Measurements from ENCODE around the gene ACACA. TPM values are rescaled to one million over a fixed set of nuclear protein-coding genes. Genes with fewer than 3 reads are reported as not detected.

Gene ACACA
- total RNA-seq, 1 donor from 2014 or later = 44.8 TPM

GRCh38 chr17:37299257-37299980 is 107.2 kb downstream of the ACACA start:
- peak; percentile 20 for DNase-seq (ENCODE audit: low read depth)
- no peaks in the 10 kb centered on the region for H3K27me3 ChIP-seq (ENCODE audit: control insufficient read depth, insufficient read depth, low read length)
- H3K36me3 ChIP-seq (ENCODE audit: control insufficient read depth, insufficient read depth, low read length) = peaks cover 1% of the 10 kb centered on the region
- no peak for FAIRE-seq
- H3K4me3 ChIP-seq (ENCODE audit: low read depth, low read length) = no peak overlapping the region
- no peak for TF ChIP-seq CTCF (IDR thresholded peaks at IDR 0.05; ENCODE audit: insufficient read depth, low read length, severe bottlenecking)

GRCh38 chr17:37295888-37296287 is 110.7 kb downstream of the ACACA start:
- no peak overlapping the region for H3K4me3 ChIP-seq (ENCODE audit: low read depth, low read length)
- H3K27me3 ChIP-seq (ENCODE audit: control insufficient read depth, insufficient read depth, low read length) = no peaks in the 10 kb centered on the region
- H3K36me3 ChIP-seq (ENCODE audit: control insufficient read depth, insufficient read depth, low read length) = peaks cover 1% of the 10 kb centered on the region
- no peak for TF ChIP-seq CTCF (IDR thresholded peaks at IDR 0.05; ENCODE audit: insufficient read depth, low read length, severe bottlenecking)
- no peak for FAIRE-seq
- DNase-seq (ENCODE audit: low read depth) = no peak

- no peaks in the 10 kb centered on the region for H3K27me3 ChIP-seq (ENCODE audit: control insufficient read depth, insufficient read depth, low read length)
- FAIRE-seq (no peak), DNase-seq (ENCODE audit: low read depth) (no peak)
- TF ChIP-seq CTCF (IDR thresholded peaks at IDR 0.05; ENCODE audit: insufficient read depth, low read length, severe bottlenecking) = no peak
- peaks cover 1% of the 10 kb centered on the region for H3K36me3 ChIP-seq (ENCODE audit: control insufficient read depth, insufficient read depth, low read length)
- no peak overlapping the region for H3K4me3 ChIP-seq (ENCODE audit: low read depth, low read length)
These were observed 111.7 kb downstream of the ACACA start for GRCh38 chr17:37294888-37295287.

- no peaks in the 10 kb centered on the region for H3K27me3 ChIP-seq (ENCODE audit: control insufficient read depth, insufficient read depth, low read length)
- FAIRE-seq (no peak), DNase-seq (ENCODE audit: low read depth) (no peak)
- peaks cover 1% of the 10 kb centered on the region for H3K36me3 ChIP-seq (ENCODE audit: control insufficient read depth, insufficient read depth, low read length)
- TF ChIP-seq CTCF (IDR thresholded peaks at IDR 0.05; ENCODE audit: insufficient read depth, low read length, severe bottlenecking) = no peak
- no peak overlapping the region for H3K4me3 ChIP-seq (ENCODE audit: low read depth, low read length)
These were observed 112.9 kb downstream of the ACACA start for GRCh38 chr17:37293770-37294169.

GRCh38 chr17:37292429-37293139 is 114.1 kb downstream of the ACACA start:
- no peak for TF ChIP-seq CTCF (IDR thresholded peaks at IDR 0.05; ENCODE audit: insufficient read depth, low read length, severe bottlenecking)
- FAIRE-seq = no peak
- Histone ChIP-seq H3K36me3 (ENCODE audit: control insufficient read depth, insufficient read depth, low read length) (peaks cover 1% of the 10 kb centered on the region), H3K27me3 (ENCODE audit: control insufficient read depth, insufficient read depth, low read length) (no peaks in the 10 kb centered on the region), H3K4me3 (ENCODE audit: low read depth, low read length) (no peak overlapping the region)
- DNase-seq (ENCODE audit: low read depth) = peak; percentile 34

All from bronchial epithelial cell (primary cell).